ENCODE measurements around the gene KLHL13. TPM values are rescaled to one million over a fixed set of nuclear protein-coding genes. Genes with fewer than 3 reads are reported as not detected.

The KLHL13 gene
- total and polyA plus RNA-seq, 2 of the 8 experiments (the other 6 are each of a cell fraction or from before 2014, with no cell fraction given), result 6.4 to 12.8 TPM

DNA sequence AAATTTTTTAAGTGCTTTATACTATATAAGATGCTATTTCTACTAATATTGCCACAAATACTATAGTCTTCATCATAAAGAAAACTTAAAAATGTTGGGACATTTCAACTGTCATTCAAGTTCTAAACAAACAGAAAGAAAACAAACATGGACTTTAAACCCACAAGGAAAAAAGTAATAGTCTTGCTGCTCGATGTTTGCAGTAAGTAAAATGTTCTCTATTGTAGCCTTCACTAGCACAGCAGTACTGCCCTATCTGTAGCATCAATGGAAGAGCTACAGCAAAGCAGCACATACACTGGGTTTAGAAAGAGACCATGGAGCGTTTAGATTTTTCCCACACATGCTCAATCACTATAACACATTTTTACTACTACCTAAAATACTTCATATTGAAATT, 146.8 kb downstream of the KLHL13 start:
- H4K5ac ChIP-seq (ENCODE audit: insufficient read length, low read depth, low read length), result no peak overlapping the region
- DNase-seq (ENCODE audit: low read depth in 1 of 2, low spot score in 2 of 2) (no peak), FAIRE-seq (peak; percentile 28)
- H3K4me3 ChIP-seq (ENCODE audit: extremely low read depth in 1 of 4, insufficient read depth in 2 of 4, low read depth in 3 of 4, low read length in 4 of 4), result no peak overlapping the region
- no peak overlapping the region for H3K4ac ChIP-seq (replicated peaks; ENCODE audit: insufficient read length, low read depth, low read length)
- no peak overlapping the region for H2BK12ac ChIP-seq (ENCODE audit: low read depth, low read length)
- H3K23ac ChIP-seq (ENCODE audit: insufficient read length), result no peak overlapping the region
- H4K20me1 ChIP-seq (replicated peaks in 1 of 2; ENCODE audit: control insufficient read depth in 1 of 2, insufficient read depth in 2 of 2, low read length in 2 of 2), result no peaks in the 10 kb centered on the region
- H3K79me1 ChIP-seq (ENCODE audit: low read depth, low read length), result no peaks in the 10 kb centered on the region
- H3K14ac ChIP-seq (ENCODE audit: insufficient read length), result no peak overlapping the region
- no peak overlapping the region for H4K8ac ChIP-seq (ENCODE audit: extremely low read depth, insufficient read depth, low read length)
- H3K4me2 ChIP-seq (ENCODE audit: insufficient read depth in 1 of 2, low read depth in 2 of 2, low read length in 2 of 2), result no peak overlapping the region
- H3K9me3 ChIP-seq (ENCODE audit: insufficient read depth in 2 of 2, low read depth in 1 of 2, low read length in 1 of 2), result no peaks in the 10 kb centered on the region
- no peak overlapping the region for H4K91ac ChIP-seq (replicated peaks; ENCODE audit: insufficient read length, low read length)
- no peaks in the 10 kb centered on the region for H3K36me3 ChIP-seq (ENCODE audit: control insufficient read depth in 2 of 4, insufficient read depth in 4 of 4, low read length in 3 of 4)
- no peak overlapping the region for H2BK5ac ChIP-seq (ENCODE audit: low read depth, low read length)
- no peak overlapping the region for H2AK5ac ChIP-seq (ENCODE audit: low read depth, low read length)
- CTCF ChIA-PET (ENCODE audit: partially characterized antibody), result no interaction called here
- WGBS, 2 experiments (ENCODE audit: extremely low coverage in 1 of 2, insufficient coverage in 1 of 2, insufficient read length in 1 of 2, insufficient replicate concordance in 2 of 2, low coverage in 1 of 2, low lambda C conversion rate in 2 of 2, missing lambda C conversion rate in 1 of 2), result 79% methylated on average over 2 of the region's 2 CpGs; no CpG with 5 or more reads in 1 of the 2 experiments
- POLR2A ChIA-PET (ENCODE audit: partially characterized antibody), result no interaction called here
- no peak overlapping the region for H2BK15ac ChIP-seq (ENCODE audit: low read length)
- H3K27me3 ChIP-seq (replicated peaks in 1 of 4; ENCODE audit: control insufficient read depth in 3 of 4, extremely low read depth in 1 of 4, insufficient read depth in 3 of 4, low read length in 3 of 4), result no peaks in the 10 kb centered on the region
- H3K27ac ChIP-seq (ENCODE audit: low read depth, low read length), result no peak overlapping the region
- H3K56ac ChIP-seq (replicated peaks; ENCODE audit: insufficient read length, low read depth, low read length), result no peak overlapping the region
- H3K18ac ChIP-seq (ENCODE audit: extremely low read depth, low read length), result no peak overlapping the region
- H2BK120ac ChIP-seq (replicated peaks; ENCODE audit: low read depth, low read length), result no peak overlapping the region
- no peaks in the 10 kb centered on the region for H3K79me2 ChIP-seq (ENCODE audit: control insufficient read depth in 1 of 2, insufficient read depth in 2 of 2, low read length in 2 of 2)
- peaks cover 0 to 6% (median 0%) of the 10 kb centered on the region in 4 experiments; a peak in 1 of 7 replicates for H3K4me1 ChIP-seq (replicated peaks in 1 of 4; ENCODE audit: control insufficient read depth in 3 of 4, insufficient read depth in 4 of 4, low read length in 3 of 4)
- no peak overlapping the region for H3K9ac ChIP-seq (replicated peaks in 1 of 4; ENCODE audit: extremely low read depth in 1 of 4, low read depth in 3 of 4, low read length in 3 of 4)
- H2BK20ac ChIP-seq (ENCODE audit: low read length), result no peak overlapping the region
- no peak overlapping the region for H2AFZ ChIP-seq (ENCODE audit: low read length)
- H3K23me2 ChIP-seq (ENCODE audit: low read depth, low read length), result no peaks in the 10 kb centered on the region
- TF ChIP-seq CTBP2 (IDR thresholded peaks at IDR 0.05; ENCODE audit: borderline replicate concordance, insufficient read depth, insufficient read length, low read length) (no peak), EZH2 (IDR thresholded peaks at IDR 0.05; ENCODE audit: low read depth, low read length, severe bottlenecking) (no peak), PHF8 (conservative IDR thresholded peaks at IDR 0.05; ENCODE audit: low read depth, low read length) (no peak), SP2 (IDR thresholded peaks at IDR 0.05; ENCODE audit: low read length) (no peak), KDM1A (IDR thresholded peaks at IDR 0.05; ENCODE audit: borderline replicate concordance, low read length) (no peak)

Data from H1 (cell line).